GM21825 (cell line): Measurements from ENCODE around the gene KANTR.

Experiments used
- ATAC-seq: cut with Tn5 transposase; IDR thresholded peaks from one replicate; pipeline ENCODE4 v1.9.1; 2021; ENCODE audit warnings: mild to moderate bottlenecking, moderate library complexity; ENCODE audit not compliant: unreplicated experiment

Gene KANTR

DNA sequence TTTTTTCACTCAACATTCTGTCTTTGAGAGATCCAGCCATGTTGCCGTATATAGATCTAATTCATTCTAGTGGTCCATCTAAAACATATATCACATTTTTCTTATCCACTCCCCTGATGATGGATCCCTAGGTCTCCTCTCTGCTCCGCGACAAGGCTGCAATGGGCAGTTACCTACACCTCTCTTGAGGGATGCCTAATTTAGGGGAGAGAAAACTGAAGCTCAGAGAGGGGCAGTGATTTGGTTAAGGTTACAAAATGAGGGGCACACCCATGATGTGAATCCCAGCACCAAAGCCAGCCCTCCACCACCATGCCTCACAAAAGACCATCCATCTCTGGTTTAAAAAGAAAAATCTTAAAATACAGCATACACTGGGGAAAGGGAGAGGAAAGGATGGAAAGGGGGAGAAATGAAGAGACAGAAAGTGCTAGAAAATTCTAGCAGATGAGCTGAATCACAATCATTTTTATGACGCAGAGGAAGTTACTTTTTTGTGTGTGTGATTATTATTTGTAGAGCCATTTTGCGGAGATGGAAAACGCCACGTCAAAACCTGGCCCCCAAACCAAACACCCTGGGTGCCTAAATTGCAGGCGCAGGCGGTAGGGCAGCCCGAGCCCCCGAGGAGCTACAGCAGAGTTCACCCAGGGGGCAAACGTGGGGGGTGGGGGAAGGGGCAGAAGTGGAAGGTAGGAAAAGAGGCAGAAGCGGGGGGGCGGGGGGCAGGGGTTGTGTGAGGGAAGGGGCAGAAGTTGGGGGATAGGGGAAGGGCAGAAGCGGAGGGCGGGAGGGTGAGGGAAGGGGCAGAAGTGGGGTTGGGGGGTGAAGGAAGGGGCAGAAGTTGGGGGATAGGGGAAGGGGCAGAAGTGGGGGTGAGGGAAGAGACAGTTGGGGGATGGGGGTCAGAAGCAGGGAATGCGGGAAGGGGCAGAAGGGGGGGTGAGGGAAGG lies 13.0 kb upstream of the KANTR start:
- no peak for ATAC-seq

DNA sequence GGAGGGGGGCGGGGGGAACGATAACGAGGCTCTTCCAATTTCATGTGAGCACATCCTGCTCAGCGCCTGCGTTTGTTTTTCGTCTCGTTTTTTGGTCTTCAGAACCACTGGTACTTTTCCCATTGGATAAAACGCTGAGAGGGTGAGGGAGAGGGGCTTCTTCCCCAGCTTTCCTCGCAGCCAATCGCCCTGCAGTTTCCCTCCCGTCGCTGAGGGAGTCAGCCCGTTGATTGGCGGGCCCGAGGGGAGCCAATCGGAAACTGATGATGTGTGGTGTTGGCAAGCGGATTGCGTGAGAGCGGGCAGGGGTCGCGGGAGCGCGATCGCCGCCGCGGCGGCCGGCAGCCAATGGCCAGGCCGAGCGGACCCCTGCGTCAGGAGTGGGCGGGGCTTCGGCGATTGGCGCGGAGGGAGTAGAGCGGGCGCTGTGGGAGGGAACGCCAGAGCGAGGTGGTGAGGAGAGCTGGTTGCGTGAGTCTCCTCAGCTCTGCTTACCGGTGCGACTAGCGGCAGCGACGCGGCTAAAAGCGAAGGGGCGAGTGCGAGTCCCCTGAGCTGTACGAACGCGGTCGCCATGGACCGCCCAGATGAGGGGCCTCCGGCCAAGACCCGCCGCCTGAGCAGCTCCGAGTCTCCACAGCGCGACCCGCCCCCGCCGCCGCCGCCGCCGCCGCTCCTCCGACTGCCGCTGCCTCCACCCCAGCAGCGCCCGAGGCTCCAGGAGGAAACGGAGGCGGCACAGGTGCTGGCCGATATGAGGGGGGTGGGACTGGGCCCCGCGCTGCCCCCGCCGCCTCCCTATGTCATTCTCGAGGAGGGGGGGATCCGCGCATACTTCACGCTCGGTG lies 11.8 kb upstream of the KANTR start, which contains the start of gene TSPYL2:
TSS of gene TSPYL2 (plus strand) at position 443 of the 848 bp plus-strand sequence. CDS start at position 575, 132 bp downstream.
- peak; percentile 90 for ATAC-seq

DNA sequence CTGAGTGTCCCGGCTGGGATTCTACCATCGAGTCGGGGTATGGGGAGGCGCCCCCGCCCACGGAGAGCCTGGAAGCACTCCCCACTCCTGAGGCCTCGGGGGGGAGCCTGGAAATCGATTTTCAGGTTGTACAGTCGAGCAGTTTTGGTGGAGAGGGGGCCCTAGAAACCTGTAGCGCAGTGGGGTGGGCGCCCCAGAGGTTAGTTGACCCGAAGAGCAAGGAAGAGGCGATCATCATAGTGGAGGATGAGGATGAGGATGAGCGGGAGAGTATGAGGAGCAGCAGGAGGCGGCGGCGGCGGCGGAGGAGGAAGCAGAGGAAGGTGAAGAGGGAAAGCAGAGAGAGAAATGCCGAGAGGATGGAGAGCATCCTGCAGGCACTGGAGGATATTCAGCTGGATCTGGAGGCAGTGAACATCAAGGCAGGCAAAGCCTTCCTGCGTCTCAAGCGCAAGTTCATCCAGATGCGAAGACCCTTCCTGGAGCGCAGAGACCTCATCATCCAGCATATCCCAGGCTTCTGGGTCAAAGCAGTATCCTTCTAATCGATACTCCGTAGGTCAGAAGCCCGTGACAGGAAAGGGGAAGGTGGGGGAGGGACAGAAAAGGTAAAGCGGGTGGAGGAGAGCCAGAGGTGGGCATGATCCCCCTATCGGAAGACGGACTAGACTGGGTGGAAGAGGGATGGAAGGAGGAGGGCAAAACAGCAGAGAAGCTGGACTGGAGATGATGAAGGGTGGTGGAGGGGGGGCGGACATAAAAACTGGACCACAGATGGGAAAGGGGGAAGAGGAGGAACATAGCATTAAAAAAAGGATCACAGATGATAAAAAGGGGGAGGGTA lies 10.9 kb upstream of the KANTR start:
- ATAC-seq: no peak

DNA sequence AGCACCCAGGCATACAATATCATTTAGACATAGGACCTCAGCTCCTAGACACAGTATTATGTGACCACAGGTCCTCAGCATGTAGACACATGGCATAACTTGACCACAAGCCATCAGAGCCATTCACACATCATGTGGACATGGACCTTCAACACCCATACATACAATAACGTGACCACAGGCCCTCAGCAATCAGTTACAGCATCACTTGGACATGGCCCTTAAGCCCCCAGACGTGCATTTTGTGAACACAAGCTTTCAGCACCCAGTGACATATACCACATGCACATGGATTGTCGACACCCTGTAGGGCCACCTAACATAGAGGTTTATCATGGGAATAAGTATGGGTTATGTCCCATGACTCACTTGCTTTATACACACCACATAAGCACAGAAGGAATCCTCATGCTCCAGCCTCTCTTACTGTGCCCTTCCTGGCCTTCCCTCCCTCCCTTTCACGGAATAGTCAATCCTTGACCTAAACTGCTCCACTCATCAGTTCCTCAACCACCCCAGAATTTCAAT lies 9.8 kb upstream of the KANTR start:
- ATAC-seq: no peak

DNA sequence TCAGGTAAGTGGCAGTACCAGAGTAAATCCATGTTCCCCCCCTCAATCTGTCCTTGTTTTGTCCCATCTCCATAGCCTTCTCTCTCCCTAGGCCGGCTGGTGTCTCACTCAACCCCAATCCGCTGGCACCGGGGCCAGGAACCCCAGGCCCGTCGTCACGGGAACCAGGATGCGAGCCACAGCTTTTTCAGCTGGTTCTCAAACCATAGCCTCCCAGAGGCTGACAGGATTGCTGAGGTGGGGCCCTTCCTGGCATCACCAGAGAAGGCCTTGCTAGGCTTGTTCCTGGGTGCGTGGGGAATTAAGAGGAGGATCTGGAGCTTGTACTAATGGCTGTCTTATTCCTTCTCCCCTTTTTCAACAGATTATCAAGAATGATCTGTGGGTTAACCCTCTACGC lies 9.1 kb upstream of the KANTR start:
- no peak for ATAC-seq

DNA sequence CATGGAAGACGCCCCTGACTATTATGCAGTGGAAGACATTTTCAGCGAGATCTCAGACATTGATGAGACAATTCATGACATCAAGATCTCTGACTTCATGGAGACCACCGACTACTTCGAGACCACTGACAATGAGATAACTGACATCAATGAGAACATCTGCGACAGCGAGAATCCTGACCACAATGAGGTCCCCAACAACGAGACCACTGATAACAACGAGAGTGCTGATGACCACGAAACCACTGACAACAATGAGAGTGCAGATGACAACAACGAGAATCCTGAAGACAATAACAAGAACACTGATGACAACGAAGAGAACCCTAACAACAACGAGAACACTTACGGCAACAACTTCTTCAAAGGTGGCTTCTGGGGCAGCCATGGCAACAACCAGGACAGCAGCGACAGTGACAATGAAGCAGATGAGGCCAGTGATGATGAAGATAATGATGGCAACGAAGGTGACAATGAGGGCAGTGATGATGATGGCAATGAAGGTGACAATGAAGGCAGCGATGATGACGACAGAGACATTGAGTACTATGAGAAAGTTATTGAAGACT lies 8.2 kb upstream of the KANTR start:
- no peak for ATAC-seq

DNA sequence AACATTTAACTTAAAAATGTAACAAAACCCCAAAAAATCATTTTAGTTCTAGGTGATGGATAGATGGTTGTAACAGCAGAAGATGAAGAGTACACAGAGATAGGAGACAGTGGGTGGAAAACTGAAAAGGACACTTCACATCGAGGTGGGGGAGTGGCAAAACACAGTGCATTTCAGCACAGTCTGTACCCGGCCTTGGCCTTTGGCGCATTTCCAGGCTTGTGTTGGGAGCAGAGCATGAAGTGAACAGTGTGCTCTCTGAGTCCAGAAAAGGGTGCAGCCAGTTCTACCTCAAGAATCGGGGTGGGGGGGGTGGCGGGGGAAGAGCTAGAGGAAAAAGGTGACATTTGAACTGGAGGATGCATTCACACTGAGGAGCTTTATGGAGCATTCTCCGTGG lies 7.5 kb upstream of the KANTR start:
- no peak for ATAC-seq

DNA sequence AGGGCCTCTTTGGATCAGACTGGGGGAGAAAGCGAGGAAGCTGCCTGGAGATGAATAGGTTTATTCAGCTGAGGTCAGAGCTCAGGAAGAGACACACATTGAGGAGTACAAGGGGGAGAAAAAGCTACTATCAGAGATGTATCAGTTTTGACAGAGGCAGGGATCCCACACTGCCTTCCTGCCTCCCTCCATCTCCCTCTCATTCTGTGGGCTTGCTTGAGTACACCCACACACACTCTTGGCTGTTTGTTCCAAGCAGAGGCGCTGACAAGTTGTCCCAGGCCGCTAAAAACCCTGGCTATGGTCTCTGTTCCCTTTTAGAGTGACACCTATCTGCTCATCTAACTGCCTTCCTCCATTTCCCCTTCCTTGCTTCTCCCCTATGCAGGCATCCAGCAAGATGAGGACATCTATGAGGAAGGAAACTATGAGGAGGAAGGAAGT lies 6.5 kb upstream of the KANTR start:
- no peak for ATAC-seq

DNA sequence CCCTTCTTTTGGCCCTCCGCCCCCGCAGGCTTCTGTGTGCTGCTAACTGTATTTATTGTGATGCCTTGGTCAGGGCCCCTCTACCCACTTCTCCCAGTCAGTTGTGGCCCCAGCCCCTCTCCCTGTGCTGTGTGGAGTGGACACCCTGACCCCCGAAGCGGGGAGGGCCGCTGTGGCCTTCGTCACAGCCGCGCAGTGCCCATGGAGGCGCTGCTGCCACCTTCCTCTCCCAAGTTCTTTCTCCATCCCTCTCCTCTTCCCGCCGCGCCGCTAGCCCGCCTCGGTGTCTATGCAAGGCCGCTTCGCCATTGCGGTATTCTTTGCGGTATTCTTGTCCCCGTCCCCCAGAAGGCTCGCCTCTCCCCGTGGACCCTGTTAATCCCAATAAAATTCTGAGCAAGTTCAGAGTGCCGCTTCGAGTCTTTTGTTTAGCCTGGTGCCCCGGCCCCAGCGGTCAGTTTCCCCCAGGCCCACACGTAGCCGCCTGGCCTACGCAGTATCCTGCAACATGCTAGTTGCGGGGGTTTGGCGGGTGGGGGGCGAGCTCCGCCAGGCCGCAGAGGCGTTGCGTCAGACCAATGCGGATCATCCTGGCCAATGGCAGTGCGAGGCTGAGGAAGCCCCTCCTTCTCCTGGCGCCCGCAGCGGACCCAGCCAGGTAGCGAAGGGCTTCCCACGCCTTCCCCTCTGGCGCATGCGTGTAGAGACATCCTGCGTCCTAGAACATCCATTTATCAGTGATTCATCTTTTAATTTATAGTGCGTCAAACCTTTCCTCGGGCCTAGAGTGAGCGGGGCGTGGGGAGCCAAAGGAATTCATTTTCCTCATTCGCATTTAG lies 5.6 kb upstream of the KANTR start:
- ATAC-seq: peak; percentile 53

DNA sequence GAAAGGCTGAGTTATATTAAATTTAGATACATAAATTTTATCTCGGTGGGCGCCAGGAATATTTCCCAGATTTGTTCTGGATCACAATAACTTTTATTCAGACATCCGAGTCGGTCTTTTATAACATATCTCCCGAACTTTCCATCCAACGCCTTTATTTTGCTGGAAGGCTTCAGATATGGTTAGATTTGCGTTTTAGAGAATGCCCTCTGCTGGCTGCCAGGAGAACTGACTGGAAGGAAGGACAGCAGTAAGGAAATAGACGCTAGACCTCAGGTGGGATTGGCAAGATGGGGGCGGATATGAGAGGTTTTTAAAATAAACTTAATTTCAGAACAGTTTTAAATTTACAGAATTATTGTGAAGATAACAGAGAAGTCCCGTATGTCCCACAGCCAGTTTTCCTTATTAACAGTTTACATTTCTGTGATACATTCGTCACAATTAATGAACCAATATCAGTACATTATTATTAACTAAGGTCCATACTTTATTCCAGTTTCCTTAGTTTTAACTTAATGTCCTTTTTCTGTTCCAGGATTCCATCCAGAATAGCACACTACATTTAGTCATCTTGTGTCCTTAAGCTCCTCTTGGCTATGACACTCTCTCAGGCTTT lies 4.6 kb upstream of the KANTR start:
- ATAC-seq: no peak

DNA sequence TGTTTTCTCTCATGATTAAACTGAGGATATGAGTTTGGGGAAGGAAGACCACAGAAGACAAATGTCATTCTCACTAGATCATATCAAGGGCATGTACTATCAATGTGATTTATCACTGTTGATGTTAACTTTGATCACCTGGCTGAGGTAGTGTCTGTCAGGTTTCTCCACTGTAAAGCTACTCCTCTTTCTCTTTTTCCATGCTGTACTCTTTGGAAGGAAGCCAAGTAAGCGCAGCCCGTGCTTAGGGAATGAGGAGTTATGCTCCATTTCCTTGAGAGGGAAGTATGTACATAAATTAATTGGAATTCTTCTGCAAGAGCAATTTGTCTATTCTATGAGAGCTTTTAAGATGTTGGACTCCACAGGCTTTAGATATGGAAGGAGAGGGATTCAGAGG lies 4.0 kb upstream of the KANTR start:
- no peak for ATAC-seq

DNA sequence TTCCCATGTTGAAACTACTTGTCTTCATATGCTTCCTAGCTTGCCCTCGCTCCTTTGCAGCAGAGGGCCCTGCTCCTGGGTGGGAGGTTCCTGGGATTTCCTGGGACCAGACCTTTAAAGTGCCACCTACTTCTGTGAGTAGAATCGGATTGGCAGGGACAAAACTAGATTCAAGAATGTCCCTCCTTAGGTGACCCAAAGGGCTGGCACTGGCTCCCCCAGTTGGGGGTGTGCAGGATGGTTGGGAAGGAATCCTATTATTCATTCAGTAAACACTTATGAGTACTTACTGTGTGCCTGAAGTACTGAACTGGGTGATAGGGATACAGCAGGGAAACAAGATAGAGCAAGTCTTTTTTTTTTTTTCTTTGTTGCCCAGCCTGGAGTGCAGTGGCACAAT lies 2.6 kb upstream of the KANTR start:
- no peak for ATAC-seq

DNA sequence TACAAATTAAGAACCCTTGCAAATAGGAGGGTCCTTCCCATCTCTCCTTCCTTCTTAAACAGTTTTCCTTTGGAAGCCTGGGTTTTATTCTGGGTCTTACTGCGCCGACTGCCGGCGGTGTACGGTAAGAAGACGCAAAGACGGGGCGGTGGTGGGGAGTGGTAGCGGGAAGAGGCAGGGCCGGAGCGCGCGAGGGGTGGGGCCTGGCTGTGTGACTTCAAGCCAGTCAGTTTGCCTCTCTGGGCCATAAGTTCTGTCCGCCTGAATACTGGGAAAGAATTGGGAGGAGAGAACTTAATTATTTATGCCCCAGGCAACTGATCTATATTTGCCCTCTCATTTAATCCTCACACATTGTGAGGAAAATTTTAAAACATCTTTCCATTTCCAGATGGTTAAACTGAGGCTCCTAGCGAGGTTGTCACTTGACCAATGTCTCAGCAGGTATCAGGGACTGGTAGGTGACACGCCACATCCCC lies 726 bp upstream of the KANTR start:
- peak; percentile 37 for ATAC-seq

DNA sequence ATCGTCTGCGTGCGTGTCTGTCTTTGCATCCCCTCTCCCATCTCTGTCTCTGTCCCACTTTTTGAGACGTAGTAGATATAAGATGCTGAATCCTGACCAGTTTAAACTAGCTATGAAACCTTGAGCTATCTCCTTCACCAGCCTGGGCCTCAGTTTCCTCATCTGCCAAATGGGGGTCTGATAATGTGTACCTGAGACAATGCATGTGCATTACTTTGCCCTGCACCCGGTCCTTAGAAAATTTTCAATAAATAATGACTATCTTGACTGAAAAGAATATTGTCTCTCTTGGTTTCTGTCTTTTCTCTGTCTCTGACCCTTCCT lies 602 bp downstream of the KANTR start:
- ATAC-seq: no peak

DNA sequence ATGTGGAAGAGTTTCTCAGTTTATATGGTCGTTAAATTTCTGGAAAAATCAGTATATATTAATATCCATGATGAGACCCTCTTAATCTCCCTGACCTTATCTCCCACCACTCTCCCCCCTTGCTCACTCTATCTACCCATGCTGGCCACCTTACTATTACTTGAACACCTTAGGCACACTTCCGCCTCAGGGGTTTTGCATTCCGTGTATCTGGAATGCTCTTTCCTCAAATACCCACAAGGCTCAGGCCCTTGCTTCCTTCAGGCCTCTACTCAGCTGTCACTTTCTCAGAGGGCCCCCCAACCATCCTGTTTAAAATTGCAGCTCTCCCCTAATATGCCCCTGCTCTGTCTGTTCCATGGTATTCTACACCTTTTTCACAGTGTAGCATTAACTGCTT lies 1.9 kb downstream of the KANTR start:
- no peak for ATAC-seq

DNA sequence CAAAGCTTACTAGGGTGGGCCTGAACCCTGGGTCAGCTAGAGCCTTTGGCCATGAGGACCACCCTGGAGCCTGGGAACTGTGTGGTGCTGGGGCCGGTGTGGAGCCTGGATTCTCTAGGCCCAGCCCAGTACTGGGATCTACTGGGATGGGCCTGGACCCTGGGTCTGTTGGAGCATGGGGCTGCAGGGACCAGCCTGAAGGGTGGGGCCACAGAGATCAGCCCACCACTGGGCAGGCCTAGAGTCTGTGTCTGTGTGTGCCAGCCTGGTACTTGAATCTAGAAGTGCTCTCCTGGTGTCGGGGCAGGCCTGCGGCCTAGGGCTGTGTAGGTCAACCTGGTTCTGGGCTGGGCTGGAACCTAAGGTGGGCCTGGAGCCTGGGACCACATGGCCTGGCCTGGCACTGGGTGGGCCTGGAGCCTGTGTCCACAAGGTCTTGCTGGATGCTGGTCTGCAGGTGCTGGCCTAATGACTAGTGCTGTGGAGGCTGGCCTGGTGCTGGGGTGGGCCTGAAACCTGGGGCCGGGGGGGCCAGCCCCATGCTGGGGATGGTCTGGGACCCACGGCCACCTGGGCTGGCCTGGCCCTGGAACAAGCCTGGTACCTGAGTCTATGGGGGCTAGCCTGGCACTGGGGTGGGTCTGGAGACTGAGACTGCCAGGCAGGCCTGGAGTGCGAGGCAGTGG lies 21.1 kb downstream of the KANTR start:
- ATAC-seq: no peak

DNA sequence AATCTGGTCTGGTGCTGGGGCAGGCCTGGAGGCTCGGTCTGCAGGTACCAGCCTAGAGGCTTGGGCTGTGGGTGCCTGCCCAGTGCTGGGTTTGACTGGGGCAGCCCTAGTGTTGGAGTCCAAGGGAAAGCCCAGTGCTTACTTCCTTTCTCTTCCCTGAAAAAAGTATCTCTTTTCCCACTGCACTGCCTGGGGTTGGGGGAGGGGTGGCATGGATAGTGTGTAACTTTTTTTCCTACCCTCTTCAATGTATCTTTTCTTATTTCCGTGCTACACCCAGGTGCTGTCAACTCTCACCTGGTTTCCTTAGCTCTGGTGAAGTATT lies 21.6 kb downstream of the KANTR start:
- ATAC-seq: no peak

DNA sequence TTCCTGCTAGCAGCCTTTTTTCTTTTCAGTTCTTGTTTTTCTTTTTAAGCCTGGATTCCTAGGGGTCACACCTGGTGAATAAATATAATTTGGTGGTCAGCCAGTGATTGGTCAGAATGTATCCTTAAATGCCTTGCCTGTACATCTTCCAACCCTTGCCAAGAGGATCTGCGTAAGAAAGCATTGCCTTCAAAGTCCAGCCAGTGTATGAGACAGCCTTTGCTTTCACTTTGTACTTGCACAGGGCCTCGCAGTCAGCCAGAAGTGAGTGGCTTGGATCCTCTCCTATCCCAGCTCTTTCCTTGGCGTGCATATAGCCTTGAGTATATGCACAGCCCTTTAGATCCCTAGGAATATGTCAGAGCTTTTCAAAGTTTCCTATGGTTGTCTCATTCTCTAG lies 22.2 kb downstream of the KANTR start:
- no peak for ATAC-seq

DNA sequence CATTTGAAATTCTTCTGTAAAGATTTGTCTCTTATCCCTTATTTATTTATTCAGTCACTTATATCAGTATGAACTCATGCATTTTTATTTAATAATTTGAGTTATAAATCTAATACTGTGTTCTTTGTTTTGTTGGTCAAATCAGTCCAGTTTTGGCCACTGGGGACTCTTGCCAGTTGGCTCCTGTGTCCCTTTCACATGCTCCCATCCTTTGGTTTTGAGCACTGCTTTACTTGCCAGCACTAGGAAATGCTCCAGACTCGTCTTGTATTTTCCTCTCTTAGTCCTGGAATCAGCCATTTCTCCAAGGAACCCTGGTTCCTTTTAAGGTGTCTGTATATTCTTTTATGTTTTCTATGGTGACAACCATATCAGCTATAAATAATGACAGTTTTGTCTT lies 28.1 kb downstream of the KANTR start:
- no peak for ATAC-seq
